HG02870 (cell line): ENCODE measurements around the gene DPYSL5.

Experiments used
- ATAC-seq: cut with Tn5 transposase; IDR thresholded peaks from one replicate; pipeline ENCODE4 v1.9.1; 2021; ENCODE audit warnings: mild to moderate bottlenecking, moderate library complexity; ENCODE audit not compliant: unreplicated experiment

Gene DPYSL5

GRCh38 chr2:26986576-26986975 is 138.6 kb downstream of the DPYSL5 start:
- no peak for ATAC-seq

- no peak for ATAC-seq
Measured at GRCh38 chr2:26988058-26988860, 140.3 kb downstream of the DPYSL5 start.

- no peak for ATAC-seq
Measured at GRCh38 chr2:26989156-26989555, 141.2 kb downstream of the DPYSL5 start.

DNA sequence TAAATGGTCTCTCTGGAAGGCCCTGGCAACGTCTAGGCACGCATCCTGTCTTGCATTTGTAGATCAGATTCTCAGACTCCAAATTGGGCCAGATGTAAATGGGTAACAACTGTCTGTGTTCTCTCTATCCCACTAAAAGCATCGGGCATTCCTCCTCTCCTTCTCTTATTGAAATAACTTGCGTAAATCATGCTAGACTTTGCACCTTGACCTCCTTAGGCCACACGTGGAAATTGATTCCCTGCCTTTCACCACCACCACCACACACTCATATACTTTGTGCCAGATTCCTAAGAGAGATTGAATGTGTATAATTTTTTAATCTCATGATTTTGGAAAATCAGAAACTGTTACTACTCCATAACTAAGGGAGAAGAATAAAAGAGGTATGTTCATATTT is 143.8 kb downstream of the DPYSL5 start:
- no peak for ATAC-seq

GRCh38 chr2:26993768-26994167 is 145.8 kb downstream of the DPYSL5 start:
- no peak for ATAC-seq

DNA sequence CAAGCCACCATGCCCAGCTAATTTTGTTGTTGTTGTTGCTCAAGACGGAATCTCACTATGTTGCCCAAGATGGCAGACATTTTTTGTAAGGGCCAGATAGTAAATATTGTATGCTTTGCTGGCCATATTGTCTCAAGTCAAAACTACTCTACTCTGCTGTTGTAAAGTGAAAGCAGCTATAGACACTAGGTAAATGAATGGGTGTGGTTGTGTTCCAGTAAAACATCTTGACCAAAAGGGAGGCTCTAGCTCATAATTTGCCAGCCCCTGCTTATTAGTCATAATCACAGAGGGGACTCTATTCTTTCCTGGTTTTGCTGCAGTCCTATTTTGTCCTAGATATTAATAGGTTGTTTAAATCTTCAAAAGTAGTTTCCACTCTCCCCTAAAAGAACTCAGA is 147.1 kb downstream of the DPYSL5 start:
- ATAC-seq = no peak

DNA sequence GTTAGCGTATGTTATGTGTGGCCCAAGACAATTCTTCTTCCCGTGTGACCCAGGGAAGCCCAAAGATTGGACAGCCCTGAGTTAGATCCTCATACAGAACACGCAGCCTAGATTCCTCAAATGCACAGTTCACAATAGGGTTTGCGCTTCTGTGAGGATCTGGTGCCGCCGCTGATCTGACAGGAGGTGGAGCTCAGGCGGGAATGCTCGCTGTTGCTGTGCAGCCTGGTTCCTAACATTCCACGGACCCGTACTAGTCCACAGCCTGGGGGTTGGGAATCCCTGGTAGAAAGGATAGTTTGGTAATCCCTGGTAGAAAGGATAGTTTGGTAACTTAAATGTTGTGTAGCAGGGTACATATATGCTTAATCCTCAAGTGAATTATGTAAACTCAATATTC is 149.5 kb downstream of the DPYSL5 start:
- ATAC-seq = no peak

DNA sequence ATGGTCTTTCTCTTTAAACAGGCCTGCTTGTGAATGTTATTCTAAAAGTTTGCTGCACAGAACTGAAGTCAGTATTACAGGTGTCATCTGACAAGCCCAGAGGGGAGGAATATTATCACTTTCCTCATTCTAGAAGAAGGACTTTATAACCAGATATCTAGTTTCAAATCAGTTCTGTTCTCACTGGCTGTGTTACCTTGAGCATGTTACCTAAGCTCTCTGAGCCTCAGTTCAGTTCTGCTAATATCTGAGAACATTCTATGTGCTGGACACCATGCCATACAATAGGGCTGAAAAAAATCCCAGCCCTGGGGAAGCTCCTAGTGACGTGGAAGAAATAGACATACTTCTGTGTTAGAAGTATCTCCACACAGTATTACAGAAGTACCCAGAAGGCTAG is 150.4 kb downstream of the DPYSL5 start:
- no peak for ATAC-seq
